Natural killer cell (primary cell): ENCODE results near the gene MYL5. TPM values are rescaled to one million over a fixed set of nuclear protein-coding genes. Genes with fewer than 3 reads are reported as not detected.
"Not testable (repeated sequence)": the region's sequence is repeated elsewhere in the genome, so short reads cannot be mapped to it uniquely, and the experiment has no call there.

Experiments
- ATAC-seq, 3 donors: fragments of 150-1000 bp in 2 of 3; fragments of 200-7000 bp in 1 of 3; cut with Tn5 transposase; 1 replicate in 1 of 3; 2 replicates in 2 of 3; pipeline ENCODE4 v1.10.0; 2021; ENCODE audit warnings: mild to moderate bottlenecking in 2 of 3, moderate library complexity in 2 of 3
- DNase-seq, 2 donors: peaks; one replicate each; pipeline versions ENCODE4 v3.0.0 to v3.0.0-alpha.2; 2013 to 2021; ENCODE audit warnings: mixed read lengths in 1 of 2
- H3K27ac ChIP-seq: one replicate; pipeline ENCODE4 v1.5.1; 2013; ENCODE audit warnings: mild to moderate bottlenecking, low read length
- H3K27me3 ChIP-seq: one replicate; pipeline ENCODE4 v1.6.1; 2013; ENCODE audit warnings: low read length; ENCODE audit not compliant: control insufficient read depth, insufficient read depth
- H3K36me3 ChIP-seq: one replicate; pipeline ENCODE4 v1.6.1; 2013; ENCODE audit warnings: low read length; ENCODE audit not compliant: control insufficient read depth, insufficient read depth
- H3K4me1 ChIP-seq: one replicate; pipeline ENCODE4 v1.6.1; 2013; ENCODE audit warnings: low read length; ENCODE audit not compliant: control insufficient read depth, insufficient read depth
- H3K4me3 ChIP-seq: one replicate; pipeline ENCODE4 v1.5.1; 2013; ENCODE audit warnings: low read length
- H3K9me3 ChIP-seq: one replicate; pipeline ENCODE4 v1.6.1; 2013; ENCODE audit warnings: low read length; ENCODE audit not compliant: control insufficient read depth, insufficient read depth
- H3K27ac Mint-ChIP-seq, 2 donors: one replicate each; pipeline ENCODE4 v1.8.0; 2022; ENCODE audit warnings: mild to moderate bottlenecking in 2 of 2, mixed read lengths in 2 of 2, moderate library complexity in 1 of 2
- H3K27me3 Mint-ChIP-seq, 2 donors: one replicate each; pipeline ENCODE4 v1.8.0; 2022; ENCODE audit warnings: low read depth in 2 of 2, mixed read lengths in 2 of 2
- H3K36me3 Mint-ChIP-seq: one replicate; pipeline ENCODE4 v1.8.0; 2022; ENCODE audit warnings: mixed read lengths
- H3K4me1 Mint-ChIP-seq, 2 donors: one replicate each; pipeline ENCODE4 v1.8.0; 2022; ENCODE audit warnings: mixed read lengths in 2 of 2
- H3K4me3 Mint-ChIP-seq: one replicate; pipeline ENCODE4 v1.8.0; 2022; ENCODE audit warnings: mild to moderate bottlenecking, moderate library complexity, mixed read lengths
- H3K9me3 Mint-ChIP-seq, 2 donors: one replicate each; pipeline ENCODE4 v1.8.0; 2022; ENCODE audit warnings: mixed read lengths in 2 of 2
- WGBS: methylation state at CpG from one replicate; pipeline ENCODE4 v1.1.7; 2013; ENCODE audit warnings: missing lambda C conversion rate; ENCODE audit not compliant: insufficient coverage; 5-methylcytosine and 5-hydroxymethylcytosine counted together
- intact Hi-C: fragments of 100-400 bp; cut with micrococcal nuclease; formaldehyde crosslinking; loops from one replicate; pipeline ENCODE4 v1.14.2; 2022
- total RNA-seq, 4 donors: library from RNA; stranded (reverse); fragments of 120-200 nt in 1 of 4; gene quantifications; one replicate each; pipeline versions ENCODE4 v1.2.3 to v1.2.4, GENCODE V29; 2013 to 2022
- TF ChIP-seq, protein P1 (sequence below): fragments of 200-600 bp; IDR thresholded peaks from one replicate; pipeline ENCODE4 v1.8.0; 2022; ENCODE audit warnings: antibody characterized with exemption

MYL5 gene
- total RNA-seq, 3 donors from 2014 or later (not counting 1 experiment from before 2014, with no cell fraction given) = 23.4 to 39.5 (median 30.1) TPM

DNA sequence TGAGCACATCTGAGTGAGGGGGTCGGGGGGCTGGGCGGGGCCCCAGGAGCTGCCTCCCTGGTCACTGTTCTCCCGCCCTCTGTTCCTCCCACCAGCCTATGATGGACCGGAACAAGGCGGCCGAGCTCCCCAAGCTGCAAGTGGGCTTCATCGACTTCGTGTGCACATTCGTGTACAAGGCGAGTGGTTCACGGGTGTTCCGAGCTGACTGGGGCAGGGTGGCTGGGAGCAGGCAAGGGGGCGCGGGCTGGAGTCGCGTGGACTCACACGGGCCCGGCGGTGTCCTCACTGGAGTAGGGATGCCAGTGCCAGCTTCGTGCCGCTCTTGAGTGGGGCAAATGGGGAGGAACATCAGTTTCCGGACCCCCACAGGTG is 7.9 kb upstream of the MYL5 start:
- no peak for DNase-seq
- no peak overlapping the region for H3K27ac Mint-ChIP-seq
- H3K9me3 Mint-ChIP-seq = no peaks in the 10 kb centered on the region
- TF ChIP-seq, protein P1, sequence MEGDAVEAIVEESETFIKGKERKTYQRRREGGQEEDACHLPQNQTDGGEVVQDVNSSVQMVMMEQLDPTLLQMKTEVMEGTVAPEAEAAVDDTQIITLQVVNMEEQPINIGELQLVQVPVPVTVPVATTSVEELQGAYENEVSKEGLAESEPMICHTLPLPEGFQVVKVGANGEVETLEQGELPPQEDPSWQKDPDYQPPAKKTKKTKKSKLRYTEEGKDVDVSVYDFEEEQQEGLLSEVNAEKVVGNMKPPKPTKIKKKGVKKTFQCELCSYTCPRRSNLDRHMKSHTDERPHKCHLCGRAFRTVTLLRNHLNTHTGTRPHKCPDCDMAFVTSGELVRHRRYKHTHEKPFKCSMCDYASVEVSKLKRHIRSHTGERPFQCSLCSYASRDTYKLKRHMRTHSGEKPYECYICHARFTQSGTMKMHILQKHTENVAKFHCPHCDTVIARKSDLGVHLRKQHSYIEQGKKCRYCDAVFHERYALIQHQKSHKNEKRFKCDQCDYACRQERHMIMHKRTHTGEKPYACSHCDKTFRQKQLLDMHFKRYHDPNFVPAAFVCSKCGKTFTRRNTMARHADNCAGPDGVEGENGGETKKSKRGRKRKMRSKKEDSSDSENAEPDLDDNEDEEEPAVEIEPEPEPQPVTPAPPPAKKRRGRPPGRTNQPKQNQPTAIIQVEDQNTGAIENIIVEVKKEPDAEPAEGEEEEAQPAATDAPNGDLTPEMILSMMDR = no peak
- H3K36me3 Mint-ChIP-seq = no peaks in the 10 kb centered on the region
- H3K4me1 ChIP-seq = peaks cover 24% of the 10 kb centered on the region
- H3K36me3 ChIP-seq = peaks cover 5% of the 10 kb centered on the region
- no peaks in the 10 kb centered on the region for H3K9me3 ChIP-seq
- H3K4me3 Mint-ChIP-seq = no peak overlapping the region
- ATAC-seq = no peak
- WGBS = 96% methylated on average over 22 of the region's 22 CpGs
- H3K27ac ChIP-seq = no peak overlapping the region
- no peak overlapping the region for H3K4me3 ChIP-seq
- no peaks in the 10 kb centered on the region for H3K27me3 ChIP-seq
- H3K4me1 Mint-ChIP-seq = peaks cover 5 to 20% of the 10 kb centered on the region in 2 donors
- intact Hi-C loops = no loop called here
- no peaks in the 10 kb centered on the region for H3K27me3 Mint-ChIP-seq

DNA sequence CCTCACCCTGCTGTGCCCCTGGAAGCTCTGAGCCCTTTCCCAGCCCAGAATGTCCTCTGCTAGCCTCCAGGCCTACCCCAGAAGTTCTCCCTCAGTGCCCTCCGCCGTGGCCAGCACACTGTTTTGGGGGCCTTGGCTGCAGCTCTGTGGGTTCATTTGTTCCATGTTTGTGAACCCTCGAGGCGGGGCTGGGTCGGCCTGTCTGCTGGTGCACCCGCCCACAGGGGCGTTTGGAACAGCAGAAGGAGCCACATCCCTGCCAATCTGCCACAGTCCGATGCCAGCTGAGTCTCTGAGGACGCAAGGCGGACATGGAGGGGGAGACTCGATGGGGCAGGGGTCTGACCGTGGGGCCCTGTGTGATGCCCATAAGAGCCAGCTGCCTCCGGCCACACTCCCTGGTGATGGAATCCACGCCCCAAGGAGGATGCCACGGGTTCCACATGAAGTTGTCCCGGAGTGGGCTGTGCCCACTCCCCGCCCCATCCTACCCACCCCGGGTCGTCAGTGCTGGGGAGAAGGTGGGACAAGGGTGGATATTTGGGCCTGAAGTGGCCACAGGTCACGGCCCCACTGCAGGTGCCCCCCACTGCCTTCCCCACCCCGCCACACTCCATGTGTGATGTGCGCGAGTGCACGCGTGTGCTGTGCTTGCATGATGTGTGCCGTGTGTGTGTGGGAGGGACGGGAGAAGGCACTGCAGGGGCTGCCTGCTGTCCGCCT is 7.4 kb upstream of the MYL5 start:
- no peaks in the 10 kb centered on the region for H3K27me3 ChIP-seq
- Mint-ChIP-seq H3K27ac (no peak overlapping the region), H3K4me3 (no peak overlapping the region), H3K4me1 (peaks cover 5 to 20% of the 10 kb centered on the region in 2 donors), H3K36me3 (no peaks in the 10 kb centered on the region), H3K9me3 (no peaks in the 10 kb centered on the region), H3K27me3 (no peaks in the 10 kb centered on the region)
- no peak for DNase-seq
- WGBS = 95% methylated on average over 26 of the region's 28 CpGs
- no peaks in the 10 kb centered on the region for H3K9me3 ChIP-seq
- H3K4me1 ChIP-seq = peaks cover 24% of the 10 kb centered on the region
- TF ChIP-seq, protein P1 = no peak
- peaks cover 10% of the 10 kb centered on the region for H3K36me3 ChIP-seq
- intact Hi-C loops = no loop called here
- no peak overlapping the region for H3K4me3 ChIP-seq
- ATAC-seq = no peak
- no peak overlapping the region for H3K27ac ChIP-seq

DNA sequence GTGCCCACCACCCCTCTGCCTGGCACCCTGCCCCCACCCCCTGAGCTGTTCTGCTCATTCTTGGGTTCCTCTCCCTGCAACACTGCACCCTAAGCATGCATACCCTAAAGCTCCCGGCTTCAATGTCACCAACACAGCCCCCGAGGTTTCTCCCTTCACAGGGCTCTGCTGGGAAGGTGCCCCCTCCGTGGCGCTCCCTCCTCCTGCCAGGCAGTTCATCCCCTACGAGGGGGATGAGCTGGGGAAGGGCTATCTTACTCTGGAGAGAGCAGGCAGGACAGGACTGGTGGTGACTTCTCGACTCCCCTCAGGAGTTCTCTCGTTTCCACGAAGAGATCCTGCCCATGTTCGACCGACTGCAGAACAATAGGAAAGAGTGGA is 6.8 kb upstream of the MYL5 start:
- H3K27ac Mint-ChIP-seq = no peak overlapping the region
- DNase-seq = no peak
- TF ChIP-seq, protein P1 = no peak
- peaks cover 5 to 20% of the 10 kb centered on the region in 2 donors for H3K4me1 Mint-ChIP-seq
- H3K9me3 Mint-ChIP-seq = no peaks in the 10 kb centered on the region
- intact Hi-C loops = no loop called here
- ATAC-seq = no peak
- Histone ChIP-seq H3K9me3 (no peaks in the 10 kb centered on the region), H3K27me3 (no peaks in the 10 kb centered on the region), H3K27ac (no peak overlapping the region), H3K36me3 (peaks cover 14% of the 10 kb centered on the region), H3K4me3 (no peak overlapping the region), H3K4me1 (peaks cover 24% of the 10 kb centered on the region)
- 91% methylated on average over 10 of the region's 10 CpGs for WGBS
- H3K36me3 Mint-ChIP-seq = no peaks in the 10 kb centered on the region
- H3K27me3 Mint-ChIP-seq = no peaks in the 10 kb centered on the region
- H3K4me3 Mint-ChIP-seq = no peak overlapping the region

DNA sequence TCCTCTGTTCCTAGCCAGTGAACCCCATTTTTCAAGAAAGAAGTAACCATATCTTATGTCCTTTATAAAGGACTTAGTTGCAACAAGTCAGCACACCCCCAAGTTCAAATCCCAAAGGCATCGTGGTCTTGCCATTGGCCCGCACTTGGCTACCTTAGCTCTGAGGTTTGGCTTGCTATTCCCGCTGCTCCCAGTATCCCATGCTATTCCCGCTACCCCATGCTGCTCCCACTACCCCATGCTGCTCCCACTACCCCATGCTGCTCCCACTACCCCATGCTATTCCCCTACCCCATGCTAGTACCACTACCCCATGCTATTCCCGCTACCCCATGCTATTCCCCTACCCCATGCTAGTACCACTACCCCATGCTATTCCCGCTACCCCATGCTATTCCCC is 6.1 kb upstream of the MYL5 start:
- H3K4me3 Mint-ChIP-seq, H3K9me3 ChIP-seq, ATAC-seq, DNase-seq, H3K4me3 ChIP-seq, H3K9me3 Mint-ChIP-seq, H3K27ac ChIP-seq, H3K36me3 Mint-ChIP-seq, intact Hi-C loops, H3K27me3 ChIP-seq, H3K27ac Mint-ChIP-seq, H3K27me3 Mint-ChIP-seq: not testable (repeated sequence)
- H3K4me1 ChIP-seq = peaks cover 21% of the 10 kb centered on the region
- H3K4me1 Mint-ChIP-seq = peaks cover 8 to 20% of the 10 kb centered on the region in 2 donors
- WGBS = 95% methylated on average over 6 of the region's 6 CpGs
- peaks cover 17% of the 10 kb centered on the region for H3K36me3 ChIP-seq

DNA sequence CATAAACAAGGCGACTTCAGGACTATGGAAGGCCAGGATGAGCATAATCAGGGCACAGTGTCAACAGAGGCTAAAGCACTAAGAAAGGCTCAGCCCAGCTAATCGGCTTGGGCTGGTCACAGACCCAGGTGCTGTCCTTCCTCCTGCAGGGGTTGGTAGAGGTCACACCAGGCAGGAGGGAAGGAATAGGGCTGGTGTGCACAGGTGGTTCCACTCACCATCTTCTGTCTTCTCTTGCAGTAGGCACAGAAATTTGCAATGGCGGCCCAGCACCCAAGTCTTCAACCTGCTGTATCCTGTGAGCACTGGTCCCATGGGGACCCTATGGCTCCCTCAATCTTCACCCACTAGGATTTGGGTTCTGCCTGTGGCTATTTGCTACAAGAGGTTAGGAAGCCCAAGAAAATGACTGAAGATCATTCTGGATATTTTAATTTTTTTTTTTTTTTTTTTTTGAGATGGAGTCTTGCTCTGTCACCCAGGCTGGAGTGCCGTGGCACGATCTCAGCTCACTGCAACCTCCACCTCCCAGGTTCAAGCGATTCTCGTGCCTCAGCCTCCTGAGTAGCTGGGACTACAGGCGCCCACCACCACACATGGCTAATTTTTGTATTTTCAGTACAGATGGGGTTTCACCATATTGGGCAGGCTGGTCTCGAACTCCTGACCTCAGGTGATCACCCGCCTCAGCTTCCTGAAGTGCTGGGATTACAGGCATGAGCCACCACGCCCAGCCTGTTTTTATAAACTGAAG is 4.4 kb upstream of the MYL5 start:
- H3K36me3 ChIP-seq = peaks cover 17% of the 10 kb centered on the region
- H3K4me3 ChIP-seq, H3K27me3 Mint-ChIP-seq, H3K27ac Mint-ChIP-seq, ATAC-seq, H3K27ac ChIP-seq, H3K36me3 Mint-ChIP-seq, intact Hi-C loops, DNase-seq, H3K9me3 ChIP-seq, H3K27me3 ChIP-seq, H3K4me3 Mint-ChIP-seq, H3K9me3 Mint-ChIP-seq: not testable (repeated sequence)
- peaks cover 7 to 16% of the 10 kb centered on the region in 2 donors for H3K4me1 Mint-ChIP-seq
- H3K4me1 ChIP-seq = peaks cover 17% of the 10 kb centered on the region
- WGBS = 96% methylated on average over 10 of the region's 11 CpGs
